Right lung (tissue), 10 donors: ENCODE results near the gene DLL1. TPM values are rescaled to one million over a fixed set of nuclear protein-coding genes. Genes with fewer than 3 reads are reported as not detected.
"Not testable (repeated sequence)": the region's sequence is repeated elsewhere in the genome, so short reads cannot be mapped to it uniquely, and the experiment has no call there.

ENCODE experiments used
- DNase-seq, 2 donors: peaks; one replicate each; pipeline ENCODE4 v3.0.0-alpha.2; 2013
- long read RNA-seq, 8 donors: transcript quantifications; one replicate each; lab custom pipeline, GENCODE V29; 2026
- polyA plus RNA-seq, 5 donors: library from polyadenylated mRNA; unstranded; fragments of 120-200 nt; gene quantifications; one replicate each; pipeline versions ENCODE4 v1.2.1 to v1.2.3, GENCODE V29; 2013; ENCODE audit warnings: inconsistent platforms in 1 of 5, low replicate concordance in 1 of 5; ENCODE audit not compliant: insufficient read length in 5 of 5, insufficient read depth in 1 of 5

DLL1 gene, protein sequence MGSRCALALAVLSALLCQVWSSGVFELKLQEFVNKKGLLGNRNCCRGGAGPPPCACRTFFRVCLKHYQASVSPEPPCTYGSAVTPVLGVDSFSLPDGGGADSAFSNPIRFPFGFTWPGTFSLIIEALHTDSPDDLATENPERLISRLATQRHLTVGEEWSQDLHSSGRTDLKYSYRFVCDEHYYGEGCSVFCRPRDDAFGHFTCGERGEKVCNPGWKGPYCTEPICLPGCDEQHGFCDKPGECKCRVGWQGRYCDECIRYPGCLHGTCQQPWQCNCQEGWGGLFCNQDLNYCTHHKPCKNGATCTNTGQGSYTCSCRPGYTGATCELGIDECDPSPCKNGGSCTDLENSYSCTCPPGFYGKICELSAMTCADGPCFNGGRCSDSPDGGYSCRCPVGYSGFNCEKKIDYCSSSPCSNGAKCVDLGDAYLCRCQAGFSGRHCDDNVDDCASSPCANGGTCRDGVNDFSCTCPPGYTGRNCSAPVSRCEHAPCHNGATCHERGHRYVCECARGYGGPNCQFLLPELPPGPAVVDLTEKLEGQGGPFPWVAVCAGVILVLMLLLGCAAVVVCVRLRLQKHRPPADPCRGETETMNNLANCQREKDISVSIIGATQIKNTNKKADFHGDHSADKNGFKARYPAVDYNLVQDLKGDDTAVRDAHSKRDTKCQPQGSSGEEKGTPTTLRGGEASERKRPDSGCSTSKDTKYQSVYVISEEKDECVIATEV
- 10 to 100 TPM in 2 of 5 donors, 1 to 10 TPM in 3; 7.0 to 13.7 (median 9.5) TPM for polyA plus RNA-seq
- long read RNA-seq, donor 1: 0 reads
- long read RNA-seq, donor 2: 0 reads
- long read RNA-seq, donor 3, partial matches to known transcripts: 0 of 2 reads
- long read RNA-seq, donor 3, other reads (novel, unspliced or antisense): 0 of 2 reads
- long read RNA-seq, donor 4, partial matches to known transcripts: 0 of 1 reads
- long read RNA-seq, donor 4, other reads (novel, unspliced or antisense): 0 of 1 reads
- long read RNA-seq, donor 5: 0 reads
- long read RNA-seq, donor 6, partial matches to known transcripts: 0 of 2 reads
- long read RNA-seq, donor 6, other reads (novel, unspliced or antisense): 0 of 2 reads
- long read RNA-seq, donor 7, partial matches to known transcripts: 0 of 3 reads
- long read RNA-seq, donor 7, other reads (novel, unspliced or antisense): 0 of 3 reads
- long read RNA-seq, donor 8: 0 reads

DNA sequence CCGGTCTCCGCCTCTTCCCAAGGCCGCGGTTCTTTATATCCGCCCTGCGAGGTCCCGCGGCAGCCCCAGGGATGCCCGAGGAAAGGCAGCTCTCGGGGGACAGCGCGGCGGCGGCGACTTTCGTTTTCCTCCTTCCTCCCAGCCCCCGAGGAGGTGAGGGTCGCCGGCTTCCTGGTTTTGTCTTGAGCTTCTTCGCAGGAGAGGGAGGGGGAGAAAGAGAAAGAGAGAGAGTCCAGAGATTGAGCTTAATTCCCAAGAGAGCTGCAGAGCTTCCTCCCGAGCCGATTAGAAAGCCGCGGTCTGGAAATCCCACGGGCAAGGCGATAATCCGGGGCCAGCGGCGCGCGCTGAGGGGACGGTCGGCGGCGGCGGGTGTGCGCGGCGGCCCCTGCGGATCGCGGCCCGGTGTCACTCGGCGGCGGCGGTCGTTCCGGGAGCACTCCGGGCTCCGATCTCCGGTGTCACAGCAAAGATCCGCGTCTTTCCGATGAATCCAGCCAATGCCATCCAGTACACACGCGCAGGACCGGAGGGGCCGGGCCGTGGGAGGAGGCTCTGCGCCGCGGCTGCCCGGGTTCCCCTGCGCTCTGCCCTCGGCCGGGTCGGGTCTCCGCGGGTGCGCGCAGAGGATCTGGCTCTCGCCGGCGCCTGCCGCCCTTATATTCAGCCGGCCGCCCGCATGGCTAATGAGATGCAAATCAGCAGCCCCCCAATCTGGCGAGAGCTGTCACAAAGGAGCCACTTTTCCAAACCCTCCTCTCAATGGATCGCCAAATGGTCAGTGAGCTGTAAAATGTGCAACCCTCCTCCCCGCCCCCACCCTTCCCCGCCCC is at the start of gene DLL1:
TSS of gene DLL1 (minus strand) at position 783 of the 833 bp plus-strand sequence. CDS start 939 bp downstream, outside the sequence.
- no peak for DNase-seq

DNA sequence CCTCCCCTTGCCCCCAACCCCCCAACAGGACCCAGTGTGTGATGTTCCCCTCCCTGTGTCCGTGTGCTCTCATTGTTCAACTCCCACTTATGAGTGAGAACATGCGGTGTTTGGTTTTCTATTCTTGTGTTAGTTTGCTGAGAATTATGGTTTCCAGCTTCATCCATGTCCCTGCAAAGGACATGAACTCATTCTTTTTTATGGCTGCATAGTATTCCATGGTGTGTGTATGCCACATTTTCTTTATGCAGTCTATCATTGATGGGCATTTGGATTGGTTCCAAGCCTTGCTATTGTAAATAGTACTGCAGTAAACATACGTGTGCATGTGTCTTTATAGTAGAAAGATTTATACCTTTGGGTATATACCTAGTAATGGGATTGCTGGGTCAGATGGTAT is 44.3 kb upstream of the DLL1 start:
- not testable (repeated sequence) for DNase-seq

DNA sequence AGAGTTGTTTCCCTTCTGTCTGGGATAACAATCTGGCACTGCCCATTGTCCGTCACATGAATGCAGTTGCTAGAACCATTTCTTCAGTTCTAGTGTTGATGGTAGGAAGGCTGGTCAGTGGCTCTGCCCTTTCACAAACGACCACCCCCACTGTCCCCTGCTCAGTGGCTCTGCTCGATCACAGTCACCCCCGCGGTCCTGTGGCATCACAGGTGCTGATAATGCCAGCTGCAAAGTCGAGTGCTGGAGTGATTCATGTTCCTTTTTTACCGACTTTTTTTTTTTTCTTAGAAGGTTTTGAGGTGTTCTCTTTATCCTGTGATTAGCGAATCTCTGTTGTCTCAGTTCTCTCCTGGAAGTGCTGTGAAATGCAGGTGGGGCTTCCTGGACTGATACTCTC is 38.4 kb upstream of the DLL1 start:
- no peak for DNase-seq

DNA sequence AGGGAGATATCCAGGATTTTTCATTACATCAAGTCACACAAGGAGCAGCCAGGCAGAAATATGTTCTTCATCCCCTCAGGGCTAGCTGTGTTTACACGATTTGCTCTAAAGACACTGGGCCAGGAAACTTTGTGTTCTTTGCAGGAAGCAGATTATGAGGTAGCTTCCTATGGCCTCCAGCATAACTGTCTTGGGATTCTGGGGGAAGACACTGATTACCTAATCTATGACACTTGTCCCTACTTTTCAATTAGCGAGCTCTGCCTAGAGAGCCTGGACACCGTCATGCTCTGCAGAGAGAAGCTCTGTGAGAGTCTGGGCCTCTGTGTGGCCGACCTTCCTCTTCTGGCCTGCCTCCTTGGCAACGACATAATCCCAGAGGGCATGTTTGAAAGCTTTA is 26.8 kb upstream of the DLL1 start:
- no peak for DNase-seq

DNA sequence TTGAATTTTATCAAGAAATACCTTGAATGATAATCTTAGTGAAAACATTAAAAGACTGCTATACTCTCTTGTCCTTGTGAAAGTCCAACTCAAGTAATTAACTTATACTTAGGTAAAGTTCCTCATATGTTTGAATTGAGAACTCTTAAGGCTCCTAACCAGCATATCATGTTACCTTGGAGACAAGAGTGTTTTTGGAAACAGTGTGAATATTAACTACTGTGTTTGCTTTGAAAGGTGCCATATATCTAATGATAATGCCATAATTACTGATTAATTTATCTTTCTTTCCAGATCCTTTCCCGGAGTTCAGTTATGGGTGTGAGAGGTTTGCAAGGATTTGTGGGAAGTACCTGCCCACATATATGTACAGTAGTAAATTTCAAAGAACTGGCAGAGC is 26.2 kb upstream of the DLL1 start:
- DNase-seq: no peak

DNA sequence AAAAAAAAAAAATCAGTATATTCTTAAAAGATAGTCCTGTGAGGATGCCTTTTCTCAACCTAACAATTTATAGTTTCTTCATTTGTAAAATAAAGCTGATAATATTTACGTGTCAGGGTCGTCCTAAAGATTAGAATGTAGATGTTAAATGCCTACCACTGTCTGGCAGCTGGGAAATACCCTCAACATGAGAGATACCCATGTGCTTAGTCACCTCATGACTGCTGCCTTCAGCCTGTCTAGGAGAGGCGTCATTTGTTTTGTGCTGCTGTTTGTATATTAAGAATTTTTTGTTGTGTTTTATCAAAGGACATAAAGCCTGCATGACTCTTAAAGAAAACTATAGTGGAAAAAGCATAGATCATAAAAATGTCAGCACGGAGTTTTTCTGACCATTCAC is 25.2 kb upstream of the DLL1 start:
- no peak for DNase-seq

DNA sequence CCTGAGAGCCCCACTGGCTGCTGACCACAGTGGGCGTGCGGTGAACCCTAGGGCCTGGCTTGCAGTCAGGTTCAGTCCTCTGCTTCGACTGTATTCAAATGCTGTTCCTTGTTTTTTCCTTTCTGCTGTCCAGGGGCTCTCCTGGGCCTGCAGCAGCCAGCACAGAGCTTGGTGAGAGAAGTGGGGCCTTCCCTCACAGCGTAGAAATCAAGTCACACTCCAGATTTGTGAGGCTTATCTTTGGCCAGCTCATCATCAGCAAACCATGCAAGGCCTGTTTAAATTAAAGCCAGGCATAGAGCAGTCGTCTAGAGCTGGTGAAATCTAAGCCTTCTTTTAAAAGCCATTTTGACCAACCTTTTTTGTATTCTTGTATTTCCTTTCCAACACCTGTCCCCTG is 24.1 kb upstream of the DLL1 start:
- DNase-seq: no peak

DNA sequence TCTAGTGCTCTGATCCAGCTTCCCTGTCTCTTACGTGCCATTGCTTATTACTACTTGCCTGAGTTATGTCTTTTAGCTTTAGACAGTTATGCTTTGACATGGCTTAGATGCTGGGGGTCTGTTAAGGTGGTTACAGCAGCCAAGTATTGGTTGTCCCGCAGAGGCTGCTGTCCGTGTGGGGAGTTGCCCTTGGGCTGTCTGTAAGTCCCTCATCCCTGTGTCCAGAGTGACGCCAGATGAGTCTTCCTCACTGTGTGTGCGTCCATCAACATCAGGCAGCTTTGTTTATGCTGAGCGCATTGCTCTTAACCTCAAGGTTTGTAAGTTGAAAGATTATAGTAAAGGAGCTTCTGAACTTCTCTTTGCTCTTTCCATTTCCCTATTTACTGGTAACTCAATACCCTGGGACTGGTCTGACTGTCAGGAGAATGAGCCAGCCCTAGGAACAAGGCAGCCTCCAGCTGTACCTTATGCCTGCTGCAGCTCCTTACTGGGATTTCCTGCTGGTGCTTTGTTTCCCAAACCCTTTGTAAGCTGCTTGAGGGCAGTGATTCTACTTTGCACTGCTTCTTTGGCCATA is 22.9 kb upstream of the DLL1 start:
- DNase-seq: no peak

DNA sequence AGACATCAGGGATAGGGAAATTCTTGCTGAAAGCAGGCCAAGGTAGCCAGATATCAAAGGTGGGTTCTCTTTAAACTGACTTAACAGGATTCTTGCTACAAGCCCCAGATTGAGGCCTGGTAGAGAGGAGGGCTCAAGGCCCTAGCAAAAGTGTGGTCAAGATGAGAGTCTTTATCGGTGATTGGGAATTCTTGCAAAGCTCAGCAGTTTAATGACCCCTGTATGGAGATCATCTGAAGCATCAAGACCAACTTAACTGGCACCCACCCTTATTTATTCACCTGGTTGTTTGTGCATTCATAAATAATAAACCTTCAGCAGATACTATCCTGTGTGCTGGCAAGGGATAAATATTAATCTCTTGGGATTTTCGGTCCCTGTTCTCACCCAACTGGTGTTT is 22.0 kb upstream of the DLL1 start:
- DNase-seq: no peak

DNA sequence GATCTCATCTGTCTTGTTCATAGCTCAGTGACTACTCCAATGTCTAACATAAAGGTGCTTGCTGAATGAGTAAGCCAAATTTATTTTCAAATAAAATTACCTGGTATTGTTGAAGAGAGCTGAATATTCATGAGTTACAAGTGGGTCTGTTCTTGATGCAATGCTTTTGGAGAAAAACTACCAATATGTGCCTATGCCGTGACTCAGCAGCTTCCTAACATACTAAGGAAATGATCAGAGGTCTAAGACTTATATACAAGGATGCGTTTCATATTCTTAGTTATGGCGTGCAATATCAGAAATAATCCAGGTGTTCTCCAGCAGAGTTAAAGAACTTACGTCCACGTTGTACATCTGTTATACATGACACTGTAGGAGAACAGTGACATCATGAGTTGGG is 20.8 kb upstream of the DLL1 start:
- DNase-seq: no peak

DNA sequence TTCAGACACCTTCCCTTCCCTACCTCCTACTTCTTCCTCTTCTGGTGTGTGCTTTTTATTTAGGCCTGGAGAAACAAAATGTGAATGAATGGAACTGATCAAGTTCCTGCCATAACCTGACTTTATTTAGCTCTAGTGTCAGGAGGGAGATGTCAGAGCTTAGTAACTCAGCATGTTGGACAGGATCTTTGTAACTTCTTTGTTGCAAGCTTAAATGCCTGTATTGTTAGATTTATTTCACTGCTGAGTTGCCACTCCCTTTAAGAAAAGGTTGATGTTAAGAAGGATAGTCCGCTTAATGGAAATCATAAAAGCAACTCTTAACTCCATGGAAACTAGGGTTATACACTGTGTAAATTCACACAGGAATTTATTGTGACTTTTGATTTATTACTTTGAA is 17.9 kb upstream of the DLL1 start:
- DNase-seq: no peak

DNA sequence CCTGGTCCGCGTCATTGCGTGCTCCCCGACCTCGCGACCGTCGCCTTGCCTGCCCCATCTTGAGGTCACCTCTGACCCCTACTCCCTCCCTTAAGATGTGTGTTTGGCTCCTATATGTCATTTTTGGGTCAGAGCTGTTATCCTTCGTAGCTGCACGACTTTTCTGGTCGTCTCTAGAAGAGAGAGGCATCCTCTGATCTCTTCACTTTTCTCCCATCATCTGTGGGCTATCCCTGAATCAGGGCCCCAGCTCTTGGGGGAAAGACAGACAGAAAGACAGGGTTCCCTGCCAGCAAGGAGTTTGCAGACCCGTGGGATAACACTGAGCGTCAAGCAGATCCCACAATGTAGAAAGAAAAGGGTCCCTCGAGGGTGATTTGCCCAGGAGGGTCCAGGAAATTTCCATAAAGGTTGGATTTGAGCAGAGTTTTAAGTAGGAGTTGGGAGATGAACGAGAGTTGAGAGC is 16.2 kb upstream of the DLL1 start:
- no peak for DNase-seq

DNA sequence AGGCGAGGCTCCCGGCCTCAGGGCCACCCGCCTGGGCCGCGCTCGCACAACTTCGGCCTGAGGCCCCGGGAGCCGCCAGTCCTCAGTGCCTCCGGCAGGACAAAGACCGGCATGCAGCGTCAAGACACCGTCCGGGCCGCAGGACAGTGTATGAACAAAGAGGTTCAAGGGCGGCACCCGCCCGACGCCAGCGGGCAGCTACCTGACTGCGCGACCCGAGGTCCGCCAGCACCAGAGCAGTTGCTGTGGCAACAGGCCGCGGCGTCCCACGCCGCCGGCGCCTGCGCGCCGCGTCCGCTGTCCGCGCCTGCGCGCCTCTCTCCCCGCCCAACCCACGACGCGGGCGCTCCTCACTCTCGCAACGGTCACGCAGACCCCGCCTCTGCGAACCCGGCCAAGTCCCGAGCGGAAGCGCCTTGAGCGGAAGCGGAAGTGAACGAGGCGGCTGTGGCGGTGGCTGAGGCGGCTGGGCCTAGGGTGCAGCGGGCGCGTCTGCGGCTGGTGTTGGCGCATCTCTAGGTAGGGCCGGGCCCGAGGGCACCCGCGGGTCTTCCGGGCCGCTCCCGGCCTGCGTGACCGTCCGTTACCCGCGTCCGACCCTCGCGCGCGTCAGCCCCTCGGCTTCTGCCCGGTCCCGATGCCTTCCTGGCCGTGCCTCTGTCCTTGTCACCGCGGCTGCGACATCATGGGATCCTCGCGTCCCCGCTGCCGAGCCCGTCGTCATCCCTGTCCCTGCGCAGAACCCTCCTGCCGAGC is 15.6 kb upstream of the DLL1 start, which contains the start of gene FAM120B:
TSS of gene FAM120B (plus strand) at position 435 of the 756 bp plus-strand sequence. CDS start 10,633 bp downstream, outside the sequence.
- DNase-seq: peak; percentile 96 to 97

DNA sequence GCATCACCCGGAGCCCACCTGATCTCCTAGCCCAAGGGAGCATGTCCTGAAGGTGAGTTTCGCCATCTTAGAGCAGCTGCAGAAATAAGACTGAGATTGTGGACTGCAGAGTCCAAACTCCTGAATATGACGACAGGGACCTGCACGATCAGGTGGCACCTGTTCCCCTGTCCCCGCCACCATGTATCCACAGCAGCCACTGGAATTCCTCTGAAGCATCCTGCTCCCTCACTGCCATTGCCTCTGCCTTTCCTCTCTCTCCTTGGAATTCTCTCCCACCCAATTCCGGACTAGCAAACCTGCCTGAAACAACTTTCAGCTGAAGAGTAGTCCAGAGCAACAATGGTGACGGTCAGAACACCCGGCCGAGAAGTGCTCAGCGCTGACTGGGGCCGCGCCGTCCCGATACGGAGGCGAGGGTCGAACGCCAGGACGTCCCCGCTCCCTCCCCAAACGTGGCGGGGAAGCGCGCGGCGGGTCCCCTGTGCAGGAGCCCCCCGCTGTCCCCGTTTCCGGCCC is 15.0 kb upstream of the DLL1 start:
- DNase-seq: no peak

DNA sequence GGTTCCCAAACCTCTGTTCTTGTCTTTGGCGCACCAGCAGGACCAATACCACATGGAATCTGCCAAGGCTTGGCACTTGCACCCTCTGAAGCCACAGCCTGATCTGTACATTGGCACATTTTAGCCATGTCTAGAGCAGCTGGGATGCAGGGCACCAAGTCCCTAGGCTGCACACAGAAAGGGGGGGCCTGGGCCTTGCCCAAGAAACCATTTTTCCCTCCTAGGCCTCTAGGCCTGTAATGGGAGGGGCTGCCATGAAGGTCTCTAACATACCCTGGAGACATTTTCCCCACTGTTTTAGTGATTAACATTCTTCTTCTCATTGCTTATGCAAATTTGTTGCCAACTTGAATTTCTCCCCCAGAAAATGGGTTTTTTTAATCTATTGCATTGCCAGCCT is 10.3 kb upstream of the DLL1 start:
- DNase-seq: no peak

DNA sequence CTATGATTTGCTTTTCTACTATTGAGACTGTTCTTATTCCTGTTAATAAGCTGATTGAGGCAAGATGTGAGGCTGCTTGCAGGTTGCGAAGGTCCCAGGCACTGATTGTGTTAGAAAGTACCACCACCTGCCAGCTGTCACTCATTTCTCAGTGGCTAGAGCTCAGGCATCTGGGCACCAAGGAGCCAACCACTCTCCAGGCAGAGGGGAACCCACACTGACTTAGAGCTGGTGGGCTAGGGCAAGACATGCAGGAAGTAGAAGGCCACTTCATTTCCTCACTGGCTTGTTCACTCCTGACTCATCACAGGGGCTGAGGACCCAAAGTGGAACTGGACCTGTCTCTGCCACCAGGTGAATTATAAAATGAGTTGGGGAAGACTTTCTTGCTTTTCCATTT is 7.8 kb upstream of the DLL1 start:
- no peak for DNase-seq

DNA sequence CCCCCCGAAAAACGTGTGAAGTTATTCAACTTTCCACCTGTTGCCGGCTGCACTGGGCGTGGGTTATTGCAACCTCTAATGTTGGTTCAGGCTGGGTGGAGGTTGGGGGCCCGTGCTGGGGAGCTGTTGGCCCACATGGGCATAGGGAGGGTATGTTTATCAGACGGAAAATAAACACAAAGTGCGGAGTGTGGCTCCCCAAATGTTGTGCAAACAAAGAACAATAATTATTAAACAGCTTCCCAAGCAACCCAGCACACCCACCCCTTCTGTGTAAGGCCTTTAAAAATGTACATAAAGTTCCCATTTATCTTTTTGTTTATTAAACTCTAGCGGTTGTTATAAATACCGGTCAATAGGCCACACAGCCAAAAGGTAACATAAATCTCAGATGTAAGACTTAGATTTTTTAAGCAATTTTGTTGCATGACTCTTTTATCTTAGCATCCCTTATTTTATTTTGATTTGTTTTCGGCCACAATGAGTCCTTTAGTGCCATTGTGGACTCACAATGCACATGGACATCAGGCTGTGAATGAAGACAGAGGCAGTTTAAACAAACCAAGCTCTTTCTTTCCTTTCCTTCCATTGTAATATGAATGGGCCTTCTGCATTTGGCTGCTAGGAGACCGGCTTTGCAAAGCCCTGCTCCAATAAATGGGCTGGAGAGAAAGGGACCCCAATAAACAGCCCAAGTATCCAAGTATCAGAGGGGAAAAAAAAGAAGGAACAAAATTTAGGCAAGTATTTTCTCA is 6.9 kb upstream of the DLL1 start:
- DNase-seq: no peak

DNA sequence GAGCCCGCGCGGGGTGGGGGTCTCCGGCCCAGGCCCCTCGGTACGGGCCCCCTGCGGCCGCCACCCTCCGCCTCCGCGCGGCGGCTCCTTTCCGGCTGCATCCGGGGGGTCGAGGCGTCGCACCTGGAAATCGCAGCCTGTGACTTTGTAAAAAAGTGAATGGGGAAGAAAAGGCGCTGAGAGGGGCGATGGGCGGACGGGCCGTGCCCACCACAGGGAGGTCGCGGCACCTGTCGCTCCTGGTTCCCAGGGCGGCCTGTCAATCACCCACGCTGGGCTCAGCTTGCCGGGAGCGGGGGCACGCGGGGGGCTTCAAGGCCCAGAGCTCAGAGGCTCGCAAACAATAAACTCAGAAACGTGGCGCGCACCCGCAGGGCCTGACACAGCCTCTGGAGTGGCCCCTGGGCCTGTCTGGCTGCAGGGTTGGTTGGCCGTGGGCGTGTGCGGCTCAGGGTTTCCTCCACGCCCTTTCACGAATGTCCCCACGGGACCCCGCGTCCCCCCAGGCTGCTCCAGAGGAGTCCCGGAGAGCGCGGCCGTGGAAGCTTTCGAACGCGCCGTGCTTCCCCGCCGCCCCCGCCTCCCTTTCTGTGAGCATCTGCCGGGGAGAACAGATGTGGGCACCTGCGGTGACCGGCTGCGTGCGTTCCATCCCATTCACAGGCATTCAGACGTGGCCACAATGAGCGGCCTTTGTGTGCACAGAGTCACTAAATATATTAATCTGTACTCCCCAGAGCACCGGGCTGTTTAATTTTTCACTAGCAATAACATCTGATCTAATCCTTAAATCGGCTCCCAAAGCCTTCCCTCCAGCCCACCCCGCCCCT is 6.1 kb upstream of the DLL1 start:
- DNase-seq: no peak
